Measurements from ENCODE around the gene IGLL5. TPM values are rescaled to one million over a fixed set of nuclear protein-coding genes. Genes with fewer than 3 reads are reported as not detected.

The IGLL5 gene
- 2.0 TPM for total RNA-seq

GRCh38 chr22:22887621-22888503 is at the start of gene IGLL5:
IGLL5 (plus strand) TSS chr22:22887816; CDS start chr22:22888054, 238 bp downstream.
- no peaks in the 10 kb centered on the region for H3K9me3 ChIP-seq (ENCODE audit: low read depth, low read length)
- H3K4me1 ChIP-seq (ENCODE audit: insufficient read depth, low read length) = peaks cover 20% of the 10 kb centered on the region
- H3K27me3 ChIP-seq (ENCODE audit: insufficient read depth, low read length) = no peaks in the 10 kb centered on the region
- H3K4me3 ChIP-seq (ENCODE audit: low read length) = peak within 1 kb of the TSS; percentile 39

DNA sequence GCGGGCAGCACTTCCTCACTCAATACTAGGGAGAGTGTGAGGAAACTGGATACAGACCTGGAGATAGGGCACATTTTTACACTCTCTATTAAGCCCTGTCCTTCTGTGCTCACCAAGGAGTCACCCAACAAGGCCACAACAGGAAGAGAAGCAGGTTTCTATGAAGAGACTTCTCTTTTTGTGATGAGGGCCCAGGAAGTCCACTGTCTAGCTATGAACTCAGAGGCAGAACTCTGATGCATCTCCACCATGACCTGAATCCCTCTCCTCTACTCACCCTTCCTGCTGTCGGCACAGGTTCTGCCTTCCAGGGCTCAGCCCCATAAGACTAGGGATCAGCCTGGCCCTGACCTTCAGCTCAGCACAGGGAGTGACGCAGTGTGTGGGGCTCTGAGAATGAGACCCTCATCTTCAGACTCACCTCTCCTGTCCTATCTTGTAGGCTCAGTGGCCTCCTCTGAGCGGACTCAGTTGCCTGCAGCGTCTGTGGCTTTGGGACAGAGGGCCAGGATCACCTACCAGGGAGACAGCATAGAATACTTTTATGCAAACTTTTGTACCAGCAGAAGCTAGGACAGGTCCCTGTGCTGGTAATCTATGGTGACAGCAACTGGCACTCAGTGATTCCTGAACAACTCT is 49.3 kb upstream of the IGLL5 start:
- Histone ChIP-seq H3K9me3 (ENCODE audit: low read depth, low read length) (no peaks in the 10 kb centered on the region), H3K4me3 (ENCODE audit: low read length) (no peak overlapping the region), H3K4me1 (ENCODE audit: insufficient read depth, low read length) (peaks cover 35% of the 10 kb centered on the region), H3K27me3 (ENCODE audit: insufficient read depth, low read length) (no peaks in the 10 kb centered on the region)

- peaks cover 35% of the 10 kb centered on the region for H3K4me1 ChIP-seq (ENCODE audit: insufficient read depth, low read length)
- no peaks in the 10 kb centered on the region for H3K9me3 ChIP-seq (ENCODE audit: low read depth, low read length)
- H3K27me3 ChIP-seq (ENCODE audit: insufficient read depth, low read length) = no peaks in the 10 kb centered on the region
- H3K4me3 ChIP-seq (ENCODE audit: low read length) = no peak overlapping the region
Observed at GRCh38 chr22:22839570-22840314, 47.9 kb upstream of the IGLL5 start.

DNA sequence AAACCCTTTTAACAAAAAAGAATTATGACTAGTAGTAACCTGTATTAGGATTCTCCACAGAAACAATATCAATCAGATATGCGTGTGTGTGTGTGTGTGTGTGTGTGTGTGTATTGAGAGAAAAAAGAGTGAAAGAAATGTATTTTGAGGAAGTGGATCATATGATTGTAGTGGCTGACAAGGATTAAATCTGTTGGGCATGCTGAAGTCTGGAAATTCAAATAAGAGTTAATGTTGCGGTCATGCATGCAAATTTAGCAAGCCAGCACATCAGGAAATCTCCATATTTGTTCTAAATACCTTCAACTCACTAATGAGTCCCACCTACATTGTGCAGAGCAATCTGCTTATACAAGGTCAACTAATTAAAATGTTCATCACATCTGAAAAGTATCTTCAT is 46.8 kb upstream of the IGLL5 start:
- Histone ChIP-seq H3K27me3 (ENCODE audit: insufficient read depth, low read length) (no peaks in the 10 kb centered on the region), H3K9me3 (ENCODE audit: low read depth, low read length) (no peaks in the 10 kb centered on the region), H3K4me3 (ENCODE audit: low read length) (no peak overlapping the region), H3K4me1 (ENCODE audit: insufficient read depth, low read length) (peaks cover 33% of the 10 kb centered on the region)

- Histone ChIP-seq H3K27me3 (ENCODE audit: insufficient read depth, low read length) (no peaks in the 10 kb centered on the region), H3K9me3 (ENCODE audit: low read depth, low read length) (no peaks in the 10 kb centered on the region), H3K4me3 (ENCODE audit: low read length) (no peak overlapping the region), H3K4me1 (ENCODE audit: insufficient read depth, low read length) (peaks cover 25% of the 10 kb centered on the region)
Observed at GRCh38 chr22:22841598-22841997, 46.0 kb upstream of the IGLL5 start.

DNA sequence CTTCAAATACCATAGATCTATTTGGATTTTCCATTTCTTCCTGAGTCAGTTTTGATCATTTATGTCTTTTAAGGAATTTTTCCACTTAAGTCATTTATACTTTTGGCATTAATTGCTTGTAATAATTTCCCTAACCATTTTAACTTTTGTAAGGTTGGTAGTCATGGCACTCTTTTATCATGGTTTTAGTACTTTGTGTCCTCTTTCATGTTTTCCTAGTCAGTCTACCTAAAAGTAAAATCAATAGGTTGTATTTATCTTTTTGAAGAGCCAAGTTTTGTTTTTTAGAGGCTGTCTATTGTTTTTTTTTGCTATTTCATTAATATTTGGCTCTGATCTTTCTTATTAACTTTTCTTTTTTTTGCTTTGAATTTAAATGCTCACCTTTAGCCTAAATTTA is 45.5 kb upstream of the IGLL5 start:
- Histone ChIP-seq H3K27me3 (ENCODE audit: insufficient read depth, low read length) (no peaks in the 10 kb centered on the region), H3K4me1 (ENCODE audit: insufficient read depth, low read length) (peaks cover 20% of the 10 kb centered on the region), H3K4me3 (ENCODE audit: low read length) (no peak overlapping the region), H3K9me3 (ENCODE audit: low read depth, low read length) (no peaks in the 10 kb centered on the region)

DNA sequence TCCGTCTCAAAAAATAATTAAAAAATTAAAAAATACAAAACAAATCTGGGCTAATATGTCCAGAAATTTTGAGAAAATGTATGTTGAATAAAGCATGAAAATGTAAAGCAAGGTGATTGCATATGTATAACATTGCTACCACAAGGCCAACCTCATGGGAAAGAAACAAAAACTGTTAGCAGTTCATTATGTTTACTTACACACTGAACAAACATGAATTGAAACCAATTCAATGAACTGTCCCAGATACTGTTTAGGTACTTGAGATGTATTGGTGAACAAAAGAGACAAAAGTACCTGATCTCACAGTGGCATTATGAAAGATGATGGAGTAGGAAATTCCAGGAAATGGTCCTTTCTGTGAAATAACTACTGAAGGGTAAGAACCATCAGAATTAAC is 43.8 kb upstream of the IGLL5 start:
- Histone ChIP-seq H3K9me3 (ENCODE audit: low read depth, low read length) (no peaks in the 10 kb centered on the region), H3K27me3 (ENCODE audit: insufficient read depth, low read length) (no peaks in the 10 kb centered on the region), H3K4me3 (ENCODE audit: low read length) (no peak overlapping the region), H3K4me1 (ENCODE audit: insufficient read depth, low read length) (peaks cover 7% of the 10 kb centered on the region)

GRCh38 chr22:22847241-22847640 is 40.4 kb upstream of the IGLL5 start:
- no peak overlapping the region for H3K4me3 ChIP-seq (ENCODE audit: low read length)
- no peaks in the 10 kb centered on the region for H3K9me3 ChIP-seq (ENCODE audit: low read depth, low read length)

GRCh38 chr22:22848364-22848866 is 39.2 kb upstream of the IGLL5 start:
- Histone ChIP-seq H3K4me1 (ENCODE audit: insufficient read depth, low read length) (peaks cover 5% of the 10 kb centered on the region), H3K27me3 (ENCODE audit: insufficient read depth, low read length) (no peaks in the 10 kb centered on the region), H3K4me3 (ENCODE audit: low read length) (no peak overlapping the region), H3K9me3 (ENCODE audit: low read depth, low read length) (no peaks in the 10 kb centered on the region)

More at GRCh38 chr22:22847241-22847640, 40.4 kb upstream of the IGLL5 start:
- Histone ChIP-seq H3K27me3 (ENCODE audit: insufficient read depth, low read length) (no peaks in the 10 kb centered on the region), H3K4me1 (ENCODE audit: insufficient read depth, low read length) (peaks cover 5% of the 10 kb centered on the region)

- Histone ChIP-seq H3K4me3 (ENCODE audit: low read length) (no peak overlapping the region), H3K9me3 (ENCODE audit: low read depth, low read length) (no peaks in the 10 kb centered on the region), H3K4me1 (ENCODE audit: insufficient read depth, low read length) (peaks cover 5% of the 10 kb centered on the region), H3K27me3 (ENCODE audit: insufficient read depth, low read length) (no peaks in the 10 kb centered on the region)
Observed at GRCh38 chr22:22849640-22850610, 37.7 kb upstream of the IGLL5 start.

- Histone ChIP-seq H3K4me3 (ENCODE audit: low read length) (no peak overlapping the region), H3K27me3 (ENCODE audit: insufficient read depth, low read length) (no peaks in the 10 kb centered on the region), H3K9me3 (ENCODE audit: low read depth, low read length) (no peaks in the 10 kb centered on the region), H3K4me1 (ENCODE audit: insufficient read depth, low read length) (peaks cover 17% of the 10 kb centered on the region)
Observed at GRCh38 chr22:22851969-22852368, 35.6 kb upstream of the IGLL5 start.

- Histone ChIP-seq H3K9me3 (ENCODE audit: low read depth, low read length) (no peaks in the 10 kb centered on the region), H3K27me3 (ENCODE audit: insufficient read depth, low read length) (no peaks in the 10 kb centered on the region), H3K4me3 (ENCODE audit: low read length) (no peak overlapping the region), H3K4me1 (ENCODE audit: insufficient read depth, low read length) (peaks cover 23% of the 10 kb centered on the region)
Observed at GRCh38 chr22:22853713-22854112, 33.9 kb upstream of the IGLL5 start.

- no peaks in the 10 kb centered on the region for H3K27me3 ChIP-seq (ENCODE audit: insufficient read depth, low read length)
- H3K9me3 ChIP-seq (ENCODE audit: low read depth, low read length) = no peaks in the 10 kb centered on the region
- no peak overlapping the region for H3K4me3 ChIP-seq (ENCODE audit: low read length)
- H3K4me1 ChIP-seq (ENCODE audit: insufficient read depth, low read length) = peaks cover 23% of the 10 kb centered on the region
Observed at GRCh38 chr22:22854466-22854865, 33.1 kb upstream of the IGLL5 start.

DNA sequence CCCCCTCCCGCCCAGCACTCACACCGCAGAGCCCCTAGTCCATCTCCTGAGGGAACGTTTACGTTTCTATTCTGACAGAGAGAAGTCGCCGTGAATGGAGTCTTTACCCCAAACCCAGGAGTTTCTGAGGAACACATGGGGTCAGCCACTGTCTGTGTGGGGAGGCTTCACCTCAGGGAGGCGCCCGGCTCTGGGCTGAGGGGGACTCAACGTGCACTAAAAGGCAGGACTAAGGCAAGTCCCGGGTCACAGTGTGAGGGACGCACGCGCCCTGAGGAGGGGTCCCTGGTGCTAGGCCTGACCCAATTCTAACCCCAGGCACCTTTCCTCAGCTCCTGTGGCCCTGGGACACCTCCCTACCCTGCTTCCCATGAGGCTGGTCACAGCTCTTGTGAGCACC is 32.5 kb upstream of the IGLL5 start:
- no peak overlapping the region for H3K4me3 ChIP-seq (ENCODE audit: low read length)
- H3K27me3 ChIP-seq (ENCODE audit: insufficient read depth, low read length) = no peaks in the 10 kb centered on the region
- H3K9me3 ChIP-seq (ENCODE audit: low read depth, low read length) = no peaks in the 10 kb centered on the region
- H3K4me1 ChIP-seq (ENCODE audit: insufficient read depth, low read length) = peaks cover 23% of the 10 kb centered on the region
